CD4-positive, alpha-beta T cell treated with Interleukin-6 for 4 hours (primary cell): ENCODE results near the gene CCDC83.

ENCODE experiments used
- DNase-seq: peaks from one replicate; pipeline ENCODE4 v3.0.0-alpha.2; 2020; ENCODE audit warnings: mixed read lengths

The CCDC83 gene

DNA sequence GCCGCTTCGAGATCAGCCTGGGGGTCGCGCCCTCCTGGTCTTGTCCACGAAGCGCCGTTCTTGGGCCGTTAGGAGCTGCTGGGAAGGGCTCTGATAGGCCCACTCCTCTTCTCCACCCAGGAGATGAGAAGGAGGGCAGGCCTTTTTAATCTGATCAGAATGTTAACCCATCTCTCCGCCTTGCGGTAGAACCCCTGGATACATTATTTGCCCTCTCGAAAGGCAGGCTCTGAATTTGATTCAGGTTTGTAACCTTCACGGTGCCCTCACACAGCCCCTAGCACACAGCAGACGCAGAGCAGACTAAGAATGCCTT is at the start of gene CCDC83:
CCDC83 (plus strand) TSS at position 43 of the 316 bp plus-strand sequence. CDS start 9,741 bp downstream, outside the sequence.
- DNase-seq: no peak

GRCh38 chr11:85805387-85805786 is 49.8 kb upstream of the CCDC83 start:
- DNase-seq: no peak

- no peak for DNase-seq
Measured at GRCh38 chr11:85806016-85806415, 49.2 kb upstream of the CCDC83 start.

GRCh38 chr11:85806876-85807275 is 48.3 kb upstream of the CCDC83 start:
- no peak for DNase-seq

GRCh38 chr11:85809191-85809590 is 46.0 kb upstream of the CCDC83 start:
- peak; percentile 14 for DNase-seq

GRCh38 chr11:85809863-85810262 is 45.3 kb upstream of the CCDC83 start:
- DNase-seq: peak; percentile 47

DNA sequence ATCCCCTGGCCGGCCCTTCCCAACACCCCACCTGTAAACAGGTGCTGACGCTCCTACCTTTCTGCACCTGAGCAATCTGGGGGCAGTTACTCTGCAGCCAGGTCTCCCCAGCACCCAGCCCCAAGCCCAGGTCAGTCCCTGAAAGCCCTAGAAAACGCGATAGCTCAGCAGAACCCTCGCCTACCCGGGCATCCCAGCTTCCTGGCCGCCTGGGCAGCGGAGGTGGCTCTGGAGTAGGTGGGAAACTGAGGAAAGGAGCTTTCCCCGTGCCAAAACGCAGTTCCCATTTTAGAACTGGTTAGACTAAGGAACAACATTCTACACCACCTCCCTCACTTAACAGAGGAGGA is 44.7 kb upstream of the CCDC83 start:
- DNase-seq: no peak

DNA sequence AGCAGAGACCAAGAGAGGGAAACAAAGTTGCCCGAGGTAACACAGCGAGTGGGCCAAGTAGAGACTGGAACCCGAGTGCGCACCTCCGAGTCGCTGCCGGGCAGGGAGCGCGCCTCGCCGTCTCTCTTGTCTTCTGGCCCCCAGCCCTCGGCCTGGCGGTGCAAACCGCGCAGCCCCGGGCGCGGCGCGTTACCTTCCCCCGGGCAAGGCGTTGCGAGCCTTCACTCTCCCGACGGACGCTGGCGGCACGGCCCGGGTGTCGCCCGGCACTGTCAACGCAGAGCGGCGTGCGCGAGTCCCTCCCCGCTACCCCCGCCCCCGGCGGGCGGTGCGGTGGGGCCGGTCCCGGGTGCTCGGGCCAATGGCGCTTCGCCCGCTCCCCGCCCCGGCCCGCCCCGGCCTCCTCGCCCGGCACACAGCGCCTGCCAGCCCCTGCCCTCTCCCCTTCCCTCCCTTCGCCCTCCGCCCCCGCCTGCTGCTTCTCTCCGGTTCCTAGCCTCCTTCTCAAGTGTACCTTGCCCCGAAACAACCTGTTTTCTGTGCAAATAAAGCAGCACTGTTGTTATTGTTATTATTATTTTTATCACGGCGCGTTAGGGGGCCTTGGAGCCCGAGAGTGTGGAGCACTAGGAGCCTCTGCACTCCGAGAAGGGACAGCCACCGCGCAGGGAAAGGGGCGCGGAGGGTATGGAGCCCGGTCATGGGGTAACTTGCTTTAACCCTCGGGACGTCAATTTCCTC is 44.1 kb upstream of the CCDC83 start, which contains the start of gene SYTL2:
SYTL2 (minus strand) TSS at position 271 of the 741 bp plus-strand sequence. CDS start 53,416 bp downstream, outside the sequence.
- peak; percentile 83 for DNase-seq

DNA sequence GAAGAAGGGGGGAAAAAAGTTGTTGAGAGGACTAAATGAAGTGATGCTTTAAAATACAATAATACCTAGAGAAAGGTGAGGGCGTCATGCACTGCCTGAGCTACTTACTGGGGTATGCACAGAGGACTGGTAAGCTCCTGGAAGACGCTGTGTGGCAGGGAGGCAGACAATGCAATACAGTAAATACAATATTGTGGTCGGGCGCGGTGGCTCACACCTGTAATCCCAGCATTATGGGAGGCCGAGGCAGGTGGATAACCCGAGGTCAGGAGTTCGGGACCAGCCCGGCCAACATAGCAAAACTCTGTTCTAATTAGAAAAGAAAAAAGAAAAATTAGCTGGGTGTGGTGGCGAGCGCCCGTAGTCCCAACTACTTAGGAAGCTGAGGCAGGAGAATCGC is 43.6 kb upstream of the CCDC83 start:
- no peak for DNase-seq

- DNase-seq: no peak
Measured at GRCh38 chr11:85813721-85814120, 41.5 kb upstream of the CCDC83 start.

GRCh38 chr11:85815186-85815931 is 39.8 kb upstream of the CCDC83 start:
- DNase-seq: no peak

GRCh38 chr11:85819441-85819840 is 35.7 kb upstream of the CCDC83 start:
- no peak for DNase-seq

- no peak for DNase-seq
Measured at GRCh38 chr11:85821636-85822035, 33.5 kb upstream of the CCDC83 start.

DNA sequence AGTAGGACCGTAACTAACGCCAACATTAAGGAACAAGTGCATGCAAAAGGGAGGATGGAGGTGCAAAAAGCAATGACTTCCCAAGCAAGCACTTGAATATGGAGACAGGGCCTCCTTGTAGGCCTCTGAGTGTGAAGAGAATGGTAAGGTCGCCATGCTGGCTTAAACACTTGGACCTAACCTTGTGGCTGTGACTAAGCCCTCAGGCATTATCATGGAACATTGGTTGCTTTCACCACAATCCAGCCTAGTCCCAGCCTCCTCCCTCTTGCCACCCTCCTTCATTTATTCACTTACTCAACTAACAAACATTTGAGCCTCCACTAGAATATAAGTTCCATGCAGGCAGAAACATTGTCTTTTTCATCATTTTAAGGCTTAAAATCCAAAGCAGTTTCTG is 32.4 kb upstream of the CCDC83 start:
- DNase-seq: no peak

- DNase-seq: peak; percentile 73
Measured at GRCh38 chr11:85823816-85824215, 31.4 kb upstream of the CCDC83 start.

GRCh38 chr11:85825616-85826015 is 29.6 kb upstream of the CCDC83 start:
- no peak for DNase-seq

DNA sequence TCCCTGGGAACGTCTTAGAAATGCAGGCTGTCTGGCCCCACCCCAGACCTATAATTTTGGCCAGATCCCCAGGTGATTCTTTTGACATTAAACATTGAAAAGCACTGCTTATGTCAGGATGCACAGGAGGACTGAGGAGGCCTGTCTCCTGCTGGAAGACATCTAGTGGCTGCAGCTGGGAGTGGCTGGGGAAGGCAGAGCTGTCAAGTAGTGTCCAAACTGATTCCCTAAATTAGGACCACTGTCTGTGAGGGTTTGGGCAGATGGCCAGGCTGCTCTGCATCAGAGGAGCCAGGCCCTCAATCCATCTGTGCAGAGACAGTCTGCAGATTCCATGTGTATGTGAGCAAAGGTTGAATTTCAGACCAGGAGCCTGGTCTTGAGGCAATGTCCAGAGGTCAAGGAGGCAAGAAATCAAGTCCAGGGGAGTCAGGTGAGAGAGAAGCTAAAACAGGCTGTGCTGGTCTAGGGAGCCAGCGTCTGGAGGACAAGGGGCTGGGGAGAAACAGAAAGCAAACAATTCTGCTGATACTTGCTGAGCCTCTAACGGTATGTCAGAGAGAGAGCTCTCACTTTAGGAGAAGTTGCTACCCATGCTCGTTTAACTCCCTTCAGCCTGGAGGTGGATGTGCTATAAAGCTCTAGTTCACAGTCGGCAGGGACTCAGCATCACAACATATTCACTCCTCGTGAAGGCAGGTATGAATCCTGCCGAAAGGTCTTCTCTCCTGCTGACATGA is 28.9 kb upstream of the CCDC83 start:
- peak; percentile 44 for DNase-seq

DNA sequence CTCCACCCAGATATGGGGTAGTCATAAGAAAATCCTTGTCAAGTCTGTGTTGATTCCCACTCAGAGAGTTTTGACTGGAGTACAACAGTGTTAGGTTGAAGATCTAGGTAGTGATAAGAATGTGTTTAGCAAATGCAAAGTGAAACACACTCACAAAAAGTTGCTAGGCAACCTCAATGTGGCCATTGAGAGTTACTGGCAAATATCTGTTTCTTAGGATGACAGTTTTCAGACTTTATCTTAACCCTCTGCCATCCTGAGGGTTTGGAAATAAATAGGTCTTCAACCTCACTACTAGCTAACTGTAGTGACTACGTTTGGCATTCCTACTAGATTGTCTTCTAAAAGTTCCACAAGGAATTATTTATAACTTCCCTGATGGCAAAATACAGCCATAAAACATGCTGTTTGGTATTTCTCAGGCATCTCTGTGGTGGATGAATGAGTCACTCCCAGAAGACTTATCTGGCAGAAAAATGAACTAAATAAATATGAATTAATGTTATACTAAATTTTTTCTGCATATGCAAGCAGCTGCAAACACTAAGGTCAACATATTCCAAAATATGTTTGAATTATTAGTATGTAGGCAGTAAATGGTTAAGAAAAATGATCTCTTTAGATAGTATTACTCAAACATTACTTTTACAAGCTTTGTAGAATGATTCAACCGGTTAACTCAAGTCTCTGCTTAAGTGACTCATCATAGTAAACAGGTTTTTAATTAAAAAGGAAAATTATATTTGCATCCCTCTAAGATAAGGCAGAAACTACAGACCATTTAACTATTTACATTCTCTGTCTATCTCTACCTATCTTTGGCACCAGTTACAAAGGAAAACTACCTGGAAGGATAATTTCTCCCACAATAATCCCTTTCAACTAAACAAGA is 27.2 kb upstream of the CCDC83 start:
- DNase-seq: peak; percentile 26

- DNase-seq: no peak
Measured at GRCh38 chr11:85828640-85828978, 26.6 kb upstream of the CCDC83 start.

DNA sequence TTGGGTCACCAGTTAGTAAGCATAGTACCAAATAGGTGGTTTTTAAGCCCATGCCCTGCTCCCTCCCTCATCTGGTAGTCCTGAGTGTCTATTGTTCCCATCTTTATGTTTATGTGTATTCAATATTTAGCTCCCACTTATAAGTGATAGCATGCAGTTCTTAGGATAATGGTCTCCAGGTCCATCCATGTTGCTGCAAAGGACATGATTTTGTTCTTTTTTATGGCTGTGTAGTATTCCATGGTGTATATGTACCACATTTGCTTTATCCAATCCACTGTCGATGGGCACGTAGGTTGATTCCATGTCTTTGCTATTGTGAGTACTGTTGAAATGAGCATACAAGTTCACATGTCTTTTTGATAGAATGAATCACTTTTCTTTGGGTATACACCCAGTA is 26.0 kb upstream of the CCDC83 start:
- DNase-seq: no peak

DNA sequence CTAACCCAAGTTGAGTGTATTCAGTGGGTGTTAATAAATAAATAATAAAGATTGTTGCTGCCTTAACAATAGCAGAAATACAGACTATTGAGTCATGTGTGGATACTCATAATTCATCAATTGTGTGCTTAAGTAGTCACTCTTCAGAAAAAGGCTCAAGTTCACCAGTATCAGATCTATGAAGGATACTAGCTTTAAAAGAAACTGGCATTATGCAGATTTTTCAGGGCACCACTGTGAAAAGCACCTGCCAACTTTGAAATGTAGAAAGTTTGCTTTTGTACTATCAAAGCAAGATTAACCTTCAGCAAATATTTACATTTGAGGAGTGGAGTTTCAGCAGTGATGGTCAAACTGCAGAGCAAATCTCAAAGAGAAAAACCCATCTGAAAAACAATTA is 24.1 kb upstream of the CCDC83 start:
- no peak for DNase-seq

DNA sequence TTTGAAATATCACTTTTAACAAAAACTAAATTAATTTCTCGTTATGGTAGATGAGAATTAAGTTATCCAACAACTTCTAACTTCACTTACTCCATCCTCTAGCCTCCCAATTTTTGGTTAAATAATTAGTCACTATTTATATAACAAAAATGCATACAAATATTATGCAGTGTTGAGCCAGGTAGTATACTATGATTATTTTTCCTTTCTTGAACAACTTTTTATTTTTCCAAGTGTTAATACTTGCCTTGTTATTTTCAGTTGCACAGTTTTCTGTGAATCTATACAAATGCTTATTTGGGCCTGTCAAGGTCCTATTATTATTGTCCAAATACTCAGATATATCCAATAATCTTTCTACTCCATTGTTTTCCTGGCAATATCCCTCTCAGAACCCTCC is 19.9 kb upstream of the CCDC83 start:
- no peak for DNase-seq

GRCh38 chr11:85835729-85836128 is 19.5 kb upstream of the CCDC83 start:
- DNase-seq: no peak
